GM12875 (cell line): ENCODE measurements around the gene KLHL2.
"Not testable (repeated sequence)": the region's sequence is repeated elsewhere in the genome, so short reads cannot be mapped to it uniquely, and the experiment has no call there.

Source experiments
- H3K4me3 ChIP-seq: one replicate; pipeline ENCODE4 v1.5.1; 2011; ENCODE audit warnings: low read depth, low read length, control low read depth
- TF ChIP-seq, protein P1 (sequence below): IDR thresholded peaks from 2 replicates; pipeline ENCODE4 v1.5.1; 2011; ENCODE audit warnings: low read depth, mild to moderate bottlenecking, control low read depth, inconsistent platforms, low read length, moderate library complexity, borderline replicate concordance; ENCODE audit not compliant: insufficient read depth

KLHL2 gene

DNA sequence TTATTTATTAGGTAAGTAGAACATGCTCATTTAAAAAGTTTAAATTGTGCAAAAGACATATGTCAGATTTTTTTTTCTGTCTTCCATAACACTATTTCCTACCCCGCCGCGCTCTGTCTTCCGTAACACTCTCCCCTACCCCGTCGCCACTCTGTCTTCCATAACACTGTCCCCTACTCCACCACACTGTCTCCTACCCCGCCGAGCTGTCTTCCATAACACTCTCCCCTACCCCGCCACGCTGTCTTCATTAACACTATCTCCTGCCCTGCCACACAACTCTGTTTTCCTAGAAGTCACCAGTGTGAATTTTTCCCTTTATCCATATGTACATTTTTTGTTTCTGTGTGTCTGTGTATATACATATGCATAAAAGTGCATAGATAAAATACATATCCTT lies 124.5 kb downstream of the KLHL2 start:
- no peak overlapping the region for H3K4me3 ChIP-seq

DNA sequence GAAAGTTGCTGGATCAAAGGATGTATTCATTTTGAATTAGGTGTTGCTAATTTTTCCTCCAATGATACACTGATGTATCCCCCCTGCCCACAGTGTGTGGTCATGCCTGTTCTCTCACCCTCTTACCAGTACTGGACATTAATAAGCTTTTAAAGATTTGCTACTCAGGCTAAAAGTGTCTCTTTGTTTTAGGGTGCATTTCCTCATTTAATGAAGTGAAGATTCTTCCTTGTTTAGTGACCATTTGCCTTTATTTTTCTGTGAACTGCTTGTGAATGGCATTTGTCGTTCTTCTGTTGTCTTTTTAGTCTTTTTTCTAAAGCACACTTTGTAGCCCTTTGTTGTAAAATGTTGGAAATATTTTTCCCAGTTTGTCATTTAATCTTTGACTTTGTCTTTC lies 125.1 kb downstream of the KLHL2 start:
- H3K4me3 ChIP-seq, result no peak overlapping the region
- TF ChIP-seq, protein P1, sequence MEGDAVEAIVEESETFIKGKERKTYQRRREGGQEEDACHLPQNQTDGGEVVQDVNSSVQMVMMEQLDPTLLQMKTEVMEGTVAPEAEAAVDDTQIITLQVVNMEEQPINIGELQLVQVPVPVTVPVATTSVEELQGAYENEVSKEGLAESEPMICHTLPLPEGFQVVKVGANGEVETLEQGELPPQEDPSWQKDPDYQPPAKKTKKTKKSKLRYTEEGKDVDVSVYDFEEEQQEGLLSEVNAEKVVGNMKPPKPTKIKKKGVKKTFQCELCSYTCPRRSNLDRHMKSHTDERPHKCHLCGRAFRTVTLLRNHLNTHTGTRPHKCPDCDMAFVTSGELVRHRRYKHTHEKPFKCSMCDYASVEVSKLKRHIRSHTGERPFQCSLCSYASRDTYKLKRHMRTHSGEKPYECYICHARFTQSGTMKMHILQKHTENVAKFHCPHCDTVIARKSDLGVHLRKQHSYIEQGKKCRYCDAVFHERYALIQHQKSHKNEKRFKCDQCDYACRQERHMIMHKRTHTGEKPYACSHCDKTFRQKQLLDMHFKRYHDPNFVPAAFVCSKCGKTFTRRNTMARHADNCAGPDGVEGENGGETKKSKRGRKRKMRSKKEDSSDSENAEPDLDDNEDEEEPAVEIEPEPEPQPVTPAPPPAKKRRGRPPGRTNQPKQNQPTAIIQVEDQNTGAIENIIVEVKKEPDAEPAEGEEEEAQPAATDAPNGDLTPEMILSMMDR, result no peak

More for the DNA sequence above, 124.5 kb downstream of the KLHL2 start:
- TF ChIP-seq, protein P1, result no peak

DNA sequence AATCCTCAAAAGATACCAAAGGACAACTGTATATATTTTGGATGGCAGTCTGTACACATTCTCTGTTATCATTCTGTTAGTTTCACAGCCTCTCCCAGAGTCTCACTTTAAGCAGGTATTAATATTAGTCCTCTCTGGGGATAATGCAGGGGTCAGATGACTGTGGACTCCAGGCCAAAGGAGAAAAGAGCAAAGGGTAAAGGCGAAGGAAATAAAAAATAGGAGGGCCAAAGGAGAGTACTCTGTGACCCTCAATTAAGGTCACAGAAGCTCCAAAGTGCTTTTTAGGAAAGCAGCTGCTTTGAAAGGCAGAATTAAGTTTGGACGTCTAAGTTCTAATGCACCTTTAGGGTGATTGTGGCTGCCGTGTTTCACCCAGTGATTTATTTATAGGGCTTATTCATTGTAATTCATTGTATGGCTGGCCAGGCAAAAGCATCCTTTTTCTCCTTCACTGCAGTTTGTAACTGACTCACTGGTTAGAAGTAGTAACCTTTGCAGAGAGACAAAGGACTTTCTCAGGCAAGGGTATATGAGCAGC lies 127.9 kb downstream of the KLHL2 start:
- H3K4me3 ChIP-seq, result no peak overlapping the region
- TF ChIP-seq, protein P1, result no peak

DNA sequence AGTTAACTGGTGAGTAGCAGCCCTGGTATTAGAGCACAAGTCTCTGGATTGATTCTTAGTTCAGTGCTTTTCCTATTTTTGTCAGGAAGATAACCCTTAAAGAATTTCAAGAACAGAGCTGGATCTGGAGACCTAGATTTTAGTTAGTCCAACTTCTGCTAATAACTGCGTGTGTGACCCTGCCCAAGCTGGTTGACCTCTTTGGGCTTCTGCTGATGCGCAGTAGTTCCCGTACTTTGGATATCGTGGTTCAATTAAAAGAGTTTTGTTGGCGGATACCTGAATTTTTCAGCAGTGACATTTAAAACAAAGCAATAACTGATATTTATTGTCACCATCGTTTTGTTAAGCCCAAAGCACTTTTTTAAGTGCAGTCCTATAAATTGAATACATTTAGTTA lies 129.4 kb downstream of the KLHL2 start:
- TF ChIP-seq, protein P1, result no peak
- H3K4me3 ChIP-seq, result no peak overlapping the region

DNA sequence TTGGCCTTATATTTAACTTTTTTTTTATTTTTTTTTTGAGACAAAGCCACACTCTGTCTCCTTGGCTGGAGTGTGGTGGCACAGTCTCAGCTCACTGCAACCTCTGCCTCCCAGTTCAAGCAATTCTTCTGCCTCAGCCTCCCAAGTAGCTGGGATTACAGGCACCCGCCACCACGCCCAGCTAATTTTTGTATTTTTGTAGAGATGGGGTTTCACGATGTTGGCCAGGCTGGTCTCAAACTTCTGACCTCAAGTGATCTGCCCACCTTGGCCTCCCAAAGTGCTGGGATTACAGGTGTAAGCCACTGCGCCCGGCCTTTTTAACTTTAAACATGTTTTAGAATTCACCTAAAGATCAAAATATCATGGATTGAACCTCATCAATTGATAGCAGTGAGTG lies 135.0 kb downstream of the KLHL2 start:
- not testable (repeated sequence) for H3K4me3 ChIP-seq

DNA sequence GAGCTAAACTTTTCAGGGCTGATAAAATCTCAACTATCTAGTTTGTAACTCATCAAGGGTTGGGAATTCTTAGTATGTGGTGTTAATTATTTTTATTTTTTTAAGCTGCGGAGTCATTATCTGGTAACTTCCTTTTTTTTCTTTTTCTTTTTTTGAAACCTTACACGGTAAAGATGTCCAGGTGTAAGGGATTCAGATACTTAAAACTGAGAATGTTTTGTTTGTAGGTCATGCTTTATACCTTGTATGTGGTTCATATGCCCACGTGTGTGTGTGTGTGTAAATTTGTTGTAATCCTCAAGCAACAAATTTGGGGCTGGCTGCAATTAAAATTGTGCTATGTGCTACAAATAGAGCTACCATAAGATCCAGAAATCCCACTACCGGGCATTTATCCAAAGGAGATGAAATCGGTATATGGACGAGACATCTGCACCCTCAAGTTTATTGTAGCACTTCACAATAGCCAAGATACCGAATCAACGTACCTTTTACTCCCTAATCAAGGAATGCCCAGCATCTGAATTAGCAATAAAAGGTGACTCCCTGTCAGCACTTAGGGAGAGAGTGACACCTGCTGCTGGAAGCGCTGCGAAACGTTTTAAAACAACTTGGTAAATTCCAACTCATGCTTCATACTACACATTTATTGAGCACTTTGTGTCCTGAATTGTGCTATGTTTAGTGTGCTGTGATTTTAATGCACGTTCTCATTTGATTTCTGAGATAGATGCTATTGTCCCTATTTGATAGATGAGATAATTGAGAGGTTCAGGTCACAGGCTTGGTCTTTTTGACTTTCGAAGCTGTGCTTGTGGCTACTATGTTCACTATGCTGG lies 136.2 kb downstream of the KLHL2 start:
- H3K4me3 ChIP-seq, result no peak overlapping the region
- TF ChIP-seq, protein P1, result 0 out of 2 replicates have a peak, but pooled peaks have one; percentile 27

DNA sequence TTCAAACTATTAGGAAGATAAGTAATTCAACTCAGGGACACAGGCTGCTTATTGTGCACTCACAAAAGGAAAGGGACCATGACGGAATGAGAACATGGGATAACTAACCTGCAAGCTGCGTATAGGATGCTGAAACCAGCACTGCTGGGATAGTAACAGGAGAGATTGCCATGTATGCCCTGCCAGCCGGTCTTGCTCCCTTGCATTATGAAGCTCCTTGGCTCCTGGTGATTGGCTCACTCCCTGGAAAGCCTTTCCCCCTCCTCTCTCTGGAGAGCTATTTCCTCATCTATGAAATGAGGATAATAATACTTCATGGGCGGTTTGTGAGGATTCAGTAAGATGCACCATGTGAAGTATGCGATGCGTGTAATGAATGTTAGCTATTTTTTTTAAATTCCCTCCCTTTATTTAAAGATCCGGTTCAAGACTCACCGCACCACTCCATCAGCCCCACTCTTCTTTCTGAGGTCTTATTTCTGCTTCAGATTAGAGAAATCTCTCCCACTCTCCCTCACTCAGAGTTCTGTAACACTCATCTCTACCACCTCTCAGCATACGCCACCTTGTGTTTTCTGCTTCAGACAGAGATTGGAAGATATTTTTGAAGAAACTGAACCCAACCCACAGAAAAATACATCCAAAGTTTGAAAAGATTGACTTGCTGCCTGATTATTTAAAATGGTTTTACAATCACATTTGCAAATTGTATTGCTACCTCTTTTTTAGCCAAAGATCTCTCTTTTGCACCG lies 138.5 kb downstream of the KLHL2 start:
- TF ChIP-seq, protein P1, result no peak

More for the DNA sequence above, 138.5 kb downstream of the KLHL2 start:
- no peak overlapping the region for H3K4me3 ChIP-seq
